Dendritic cell treated with granulocyte-macrophage colony-stimulating factor and Interleukin-4, amounts not matched to agents 40 ng/mL and 50 ng/mL, for 4 days (primary cell): Measurements from ENCODE around the gene PSAP.

ENCODE experiments used
- H3K27ac Mint-ChIP-seq: one replicate; pipeline ENCODE4 v1.8.0; 2022; ENCODE audit warnings: mild to moderate bottlenecking, mixed read lengths
- H3K27me3 Mint-ChIP-seq: one replicate; pipeline ENCODE4 v1.8.0; 2022; ENCODE audit warnings: mild to moderate bottlenecking, mixed read lengths
- H3K36me3 Mint-ChIP-seq: one replicate; pipeline ENCODE4 v1.8.0; 2022; ENCODE audit warnings: low read depth, mixed read lengths
- H3K4me1 Mint-ChIP-seq: one replicate; pipeline ENCODE4 v1.8.0; 2022; ENCODE audit warnings: low read depth, mixed read lengths
- H3K4me3 Mint-ChIP-seq: one replicate; pipeline ENCODE4 v1.8.0; 2022; ENCODE audit warnings: mild to moderate bottlenecking, moderate library complexity, mixed read lengths
- H3K9me3 Mint-ChIP-seq: one replicate; pipeline ENCODE4 v1.8.0; 2022; ENCODE audit warnings: mixed read lengths
- intact Hi-C: fragments of 100-400 bp; cut with micrococcal nuclease; formaldehyde crosslinking; loops from one replicate; pipeline ENCODE4 v1.15.0; 2022

Gene PSAP

DNA sequence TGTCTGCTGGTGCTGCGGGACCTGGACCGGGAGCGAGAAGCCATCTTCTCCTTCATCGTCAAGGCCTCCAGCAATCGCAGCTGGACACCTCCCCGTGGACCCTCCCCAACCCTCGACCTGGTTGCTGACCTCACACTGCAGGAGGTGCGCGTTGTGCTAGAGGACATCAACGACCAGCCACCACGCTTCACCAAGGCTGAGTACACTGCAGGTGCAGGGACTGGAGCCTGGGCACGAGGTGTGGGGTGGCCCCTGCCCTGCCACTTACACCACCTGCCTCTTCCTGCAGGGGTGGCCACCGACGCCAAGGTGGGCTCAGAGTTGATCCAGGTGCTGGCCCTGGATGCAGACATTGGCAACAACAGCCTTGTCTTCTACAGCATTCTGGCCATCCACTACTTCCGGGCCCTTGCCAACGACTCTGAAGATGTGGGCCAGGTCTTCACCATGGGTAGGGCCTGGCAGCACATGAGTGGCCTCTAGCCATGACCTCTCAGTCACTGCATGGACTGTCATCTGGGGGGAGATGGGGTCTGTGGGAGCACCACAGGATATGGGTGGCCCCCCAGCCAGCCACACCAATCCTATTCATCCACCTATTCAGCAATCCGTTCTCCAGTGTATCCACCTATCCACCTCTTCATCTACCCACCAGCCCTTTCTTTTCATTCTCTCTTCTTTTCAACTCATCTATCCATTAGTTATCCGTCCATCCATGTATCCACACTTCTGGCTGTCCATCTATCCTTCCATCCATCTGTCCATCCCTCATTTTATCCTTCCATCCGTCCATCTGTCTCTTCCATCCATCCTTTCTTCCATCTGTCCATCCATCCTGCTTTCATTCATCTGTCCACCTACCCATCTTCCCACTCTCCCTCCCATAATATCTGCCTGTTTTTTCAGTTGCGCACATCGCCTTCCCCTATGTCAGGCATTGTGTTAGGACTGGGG is 43.2 kb downstream of the PSAP start:
- H3K4me1 Mint-ChIP-seq, result peaks cover 54% of the 10 kb centered on the region
- H3K4me3 Mint-ChIP-seq, result no peak overlapping the region
- peak overlapping the region; percentile 74 for H3K27ac Mint-ChIP-seq
- no peaks in the 10 kb centered on the region for H3K27me3 Mint-ChIP-seq
- no peaks in the 10 kb centered on the region for H3K9me3 Mint-ChIP-seq
- peaks cover 45% of the 10 kb centered on the region for H3K36me3 Mint-ChIP-seq
- intact Hi-C loops, result no loop called here

DNA sequence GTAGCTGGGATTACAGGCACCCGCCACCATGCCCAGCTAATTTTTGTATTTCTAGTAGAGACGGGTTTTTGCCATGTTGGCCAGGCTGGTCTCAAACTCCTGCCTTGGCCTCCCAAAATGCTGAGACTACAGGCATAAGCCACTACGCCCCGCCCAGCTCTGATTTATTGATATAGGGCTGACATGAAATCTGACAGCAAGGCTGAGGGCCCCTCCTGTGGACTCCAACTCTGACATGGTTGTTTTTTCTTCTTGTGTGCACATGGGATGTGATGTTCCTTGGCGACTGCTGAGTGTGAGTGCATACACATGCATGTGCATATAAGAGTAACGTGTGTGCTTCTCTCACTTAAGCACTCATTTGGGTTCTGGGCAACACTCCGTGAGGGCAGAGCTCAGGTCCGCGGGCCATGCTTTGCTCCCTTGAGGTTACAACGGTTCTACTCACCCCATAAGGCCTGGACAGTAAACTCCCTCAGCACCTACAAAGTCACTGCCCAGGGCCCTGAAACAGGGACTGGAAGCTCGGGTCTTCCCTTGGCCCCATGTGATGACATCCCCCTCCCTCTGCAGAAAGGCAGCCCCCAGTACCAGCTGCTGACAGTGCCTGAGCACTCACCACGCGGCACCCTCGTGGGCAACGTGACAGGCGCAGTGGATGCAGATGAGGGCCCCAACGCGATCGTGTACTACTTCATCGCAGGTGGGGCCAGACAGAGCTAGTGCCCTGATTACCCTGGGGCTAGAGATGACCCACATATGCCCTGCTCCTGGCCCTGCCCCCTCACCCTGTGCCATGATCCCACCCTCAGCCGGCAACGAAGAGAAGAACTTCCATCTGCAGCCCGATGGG is 44.1 kb downstream of the PSAP start:
- H3K27ac Mint-ChIP-seq, result peak overlapping the region; percentile 74
- no peaks in the 10 kb centered on the region for H3K27me3 Mint-ChIP-seq
- H3K36me3 Mint-ChIP-seq, result peaks cover 45% of the 10 kb centered on the region
- peaks cover 63% of the 10 kb centered on the region for H3K4me1 Mint-ChIP-seq
- intact Hi-C loops, result no loop called here
- H3K9me3 Mint-ChIP-seq, result no peaks in the 10 kb centered on the region
- H3K4me3 Mint-ChIP-seq, result no peak overlapping the region

DNA sequence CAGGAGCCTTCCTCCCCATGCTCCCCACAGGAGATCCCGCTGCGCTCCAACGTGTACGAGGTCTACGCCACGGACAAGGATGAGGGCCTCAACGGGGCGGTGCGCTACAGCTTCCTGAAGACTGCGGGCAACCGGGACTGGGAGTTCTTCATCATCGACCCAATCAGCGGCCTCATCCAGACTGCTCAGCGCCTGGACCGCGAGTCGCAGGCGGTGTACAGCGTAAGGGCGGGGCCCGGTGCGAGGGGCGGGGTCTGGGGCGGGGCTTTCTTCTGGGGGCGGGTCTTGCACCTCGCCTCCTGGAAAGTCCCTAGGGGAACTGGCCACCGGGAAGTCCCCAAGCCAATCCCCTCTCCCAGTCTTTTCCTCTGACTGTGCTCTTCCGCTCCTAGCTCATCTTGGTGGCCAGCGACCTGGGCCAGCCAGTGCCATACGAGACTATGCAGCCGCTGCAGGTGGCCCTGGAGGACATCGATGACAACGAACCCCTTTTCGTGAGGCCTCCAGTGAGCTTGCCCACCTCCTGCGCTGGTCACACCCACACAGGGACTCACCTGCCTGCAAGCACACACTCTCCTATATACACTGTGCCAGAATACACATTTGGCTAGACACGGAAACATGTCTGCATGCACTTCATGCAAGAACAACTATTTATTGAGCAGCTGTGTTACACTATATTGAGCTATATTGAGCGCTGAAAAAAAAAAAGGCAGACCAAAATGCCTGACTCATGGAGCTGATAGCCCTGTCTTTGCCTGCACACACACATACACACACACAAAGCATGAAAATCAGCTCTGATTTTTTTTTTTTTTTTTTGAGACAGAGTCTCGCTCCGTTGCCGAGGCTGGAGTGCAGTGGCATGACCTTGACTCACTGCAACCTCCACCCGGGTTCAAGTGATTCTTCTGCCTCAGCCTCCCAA is 45.0 kb downstream of the PSAP start:
- no peak overlapping the region for H3K4me3 Mint-ChIP-seq
- H3K27me3 Mint-ChIP-seq, result no peaks in the 10 kb centered on the region
- intact Hi-C loops, result no loop called here
- peaks cover 71% of the 10 kb centered on the region for H3K4me1 Mint-ChIP-seq
- H3K36me3 Mint-ChIP-seq, result peaks cover 36% of the 10 kb centered on the region
- no peaks in the 10 kb centered on the region for H3K9me3 Mint-ChIP-seq
- H3K27ac Mint-ChIP-seq, result peak overlapping the region; percentile 74

DNA sequence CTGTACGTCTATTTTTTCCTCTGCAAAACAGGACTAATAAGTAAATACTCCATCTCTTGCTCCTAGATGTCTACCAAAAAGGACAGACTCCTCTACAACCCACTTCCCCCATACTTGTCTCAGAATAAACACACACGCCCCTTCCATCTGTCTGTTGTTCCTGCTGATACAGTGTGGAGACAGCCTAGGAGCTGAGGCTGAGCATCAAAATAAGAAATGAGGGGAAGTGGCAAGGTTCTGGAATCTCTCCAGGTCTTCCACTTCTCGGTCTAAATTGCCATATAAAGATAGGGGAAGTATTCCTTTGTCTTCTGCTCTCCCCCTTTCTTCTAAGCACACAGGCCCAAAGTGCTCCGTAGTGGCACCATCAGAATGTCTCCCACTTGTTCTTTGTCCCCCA is 47.0 kb downstream of the PSAP start:
- peak overlapping the region; percentile 42 for H3K27ac Mint-ChIP-seq
- H3K27me3 Mint-ChIP-seq, result no peaks in the 10 kb centered on the region
- H3K4me3 Mint-ChIP-seq, result no peak overlapping the region
- H3K9me3 Mint-ChIP-seq, result no peaks in the 10 kb centered on the region
- peaks cover 88% of the 10 kb centered on the region for H3K4me1 Mint-ChIP-seq
- peaks cover 20% of the 10 kb centered on the region for H3K36me3 Mint-ChIP-seq
- intact Hi-C loops, result no loop called here

DNA sequence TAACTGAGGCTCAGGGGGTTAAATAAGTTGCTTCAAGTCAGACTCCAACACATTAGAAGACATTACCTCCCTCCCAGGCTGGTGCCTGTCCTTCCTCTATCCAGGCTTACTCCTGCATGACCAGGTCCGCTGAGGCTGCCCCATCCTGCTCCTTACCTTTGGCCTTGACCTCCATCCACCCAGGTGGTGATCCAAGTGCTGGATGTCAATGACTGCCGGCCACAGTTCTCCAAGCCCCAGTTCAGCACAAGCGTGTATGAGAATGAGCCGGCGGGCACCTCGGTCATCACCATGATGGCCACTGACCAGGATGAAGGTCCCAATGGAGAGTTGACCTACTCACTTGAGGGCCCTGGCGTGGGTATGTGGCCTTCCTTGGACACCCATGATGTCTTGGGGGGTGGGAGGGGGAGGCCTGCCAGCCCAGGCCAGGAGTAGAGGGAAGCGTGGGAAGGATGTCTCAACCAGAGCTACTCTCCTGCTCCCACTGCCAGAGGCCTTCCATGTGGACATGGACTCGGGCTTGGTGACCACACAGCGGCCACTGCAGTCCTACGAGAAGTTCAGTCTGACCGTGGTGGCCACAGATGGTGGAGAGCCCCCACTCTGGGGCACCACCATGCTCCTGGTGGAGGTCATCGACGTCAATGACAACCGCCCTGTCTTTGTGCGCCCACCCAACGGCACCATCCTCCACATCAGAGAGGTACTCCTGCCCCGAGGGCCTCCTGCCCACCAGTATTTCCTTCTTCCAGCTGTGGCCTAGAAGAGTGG is 48.1 kb downstream of the PSAP start:
- H3K27ac Mint-ChIP-seq, result no peak overlapping the region
- peaks cover 89% of the 10 kb centered on the region for H3K4me1 Mint-ChIP-seq
- intact Hi-C loops, result no loop called here
- H3K27me3 Mint-ChIP-seq, result no peaks in the 10 kb centered on the region
- no peak overlapping the region for H3K4me3 Mint-ChIP-seq
- H3K36me3 Mint-ChIP-seq, result peaks cover 9% of the 10 kb centered on the region
- no peaks in the 10 kb centered on the region for H3K9me3 Mint-ChIP-seq

DNA sequence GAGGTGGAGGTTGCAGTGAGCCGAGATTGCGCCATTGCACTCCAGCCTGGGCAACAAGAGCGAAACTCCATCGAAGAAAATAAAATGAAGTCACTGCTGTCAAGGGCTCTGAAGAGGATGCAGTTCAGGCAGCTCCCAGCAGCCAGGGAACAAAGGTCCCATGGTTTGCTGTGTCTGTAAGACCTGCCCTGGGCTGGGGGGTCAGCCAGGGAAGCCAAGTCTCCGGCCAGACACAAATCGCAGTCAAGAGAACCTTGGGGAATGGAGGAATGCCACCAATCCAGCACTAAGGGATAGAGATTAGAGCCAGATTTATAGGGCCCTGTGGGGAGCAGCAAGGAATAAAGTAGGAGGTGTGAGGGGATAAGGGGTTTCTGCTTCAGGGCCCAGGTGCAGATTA is 48.8 kb downstream of the PSAP start:
- peaks cover 90% of the 10 kb centered on the region for H3K4me1 Mint-ChIP-seq
- H3K36me3 Mint-ChIP-seq, result peaks cover 2% of the 10 kb centered on the region
- H3K4me3 Mint-ChIP-seq, result no peak overlapping the region
- intact Hi-C loops, result no loop called here
- no peak overlapping the region for H3K27ac Mint-ChIP-seq
- no peaks in the 10 kb centered on the region for H3K9me3 Mint-ChIP-seq
- H3K27me3 Mint-ChIP-seq, result no peaks in the 10 kb centered on the region

DNA sequence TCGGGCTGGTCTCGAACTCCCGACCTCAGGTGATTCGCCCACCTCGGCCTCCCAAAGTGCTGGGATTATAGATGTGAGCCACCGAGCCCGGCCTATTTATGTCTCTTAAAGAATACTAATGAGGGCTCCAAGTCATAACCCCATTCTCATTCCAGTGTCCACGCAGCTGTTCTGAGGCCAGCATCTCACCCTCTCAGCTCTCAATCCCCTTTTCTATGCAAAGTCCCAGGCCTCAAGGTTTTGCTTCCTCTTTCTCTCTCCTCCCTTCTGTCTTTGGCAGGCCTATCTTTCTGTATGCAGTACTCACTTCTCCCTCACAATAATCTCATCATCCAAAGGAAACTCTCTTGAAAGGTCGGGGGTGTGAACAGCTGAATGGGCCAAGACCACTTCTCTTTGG is 49.7 kb downstream of the PSAP start:
- Mint-ChIP-seq H3K27me3 (no peaks in the 10 kb centered on the region), H3K27ac (no peak overlapping the region), H3K9me3 (no peaks in the 10 kb centered on the region), H3K4me1 (peaks cover 87% of the 10 kb centered on the region), H3K4me3 (no peak overlapping the region), H3K36me3 (no peaks in the 10 kb centered on the region)
- intact Hi-C loops, result no loop called here

DNA sequence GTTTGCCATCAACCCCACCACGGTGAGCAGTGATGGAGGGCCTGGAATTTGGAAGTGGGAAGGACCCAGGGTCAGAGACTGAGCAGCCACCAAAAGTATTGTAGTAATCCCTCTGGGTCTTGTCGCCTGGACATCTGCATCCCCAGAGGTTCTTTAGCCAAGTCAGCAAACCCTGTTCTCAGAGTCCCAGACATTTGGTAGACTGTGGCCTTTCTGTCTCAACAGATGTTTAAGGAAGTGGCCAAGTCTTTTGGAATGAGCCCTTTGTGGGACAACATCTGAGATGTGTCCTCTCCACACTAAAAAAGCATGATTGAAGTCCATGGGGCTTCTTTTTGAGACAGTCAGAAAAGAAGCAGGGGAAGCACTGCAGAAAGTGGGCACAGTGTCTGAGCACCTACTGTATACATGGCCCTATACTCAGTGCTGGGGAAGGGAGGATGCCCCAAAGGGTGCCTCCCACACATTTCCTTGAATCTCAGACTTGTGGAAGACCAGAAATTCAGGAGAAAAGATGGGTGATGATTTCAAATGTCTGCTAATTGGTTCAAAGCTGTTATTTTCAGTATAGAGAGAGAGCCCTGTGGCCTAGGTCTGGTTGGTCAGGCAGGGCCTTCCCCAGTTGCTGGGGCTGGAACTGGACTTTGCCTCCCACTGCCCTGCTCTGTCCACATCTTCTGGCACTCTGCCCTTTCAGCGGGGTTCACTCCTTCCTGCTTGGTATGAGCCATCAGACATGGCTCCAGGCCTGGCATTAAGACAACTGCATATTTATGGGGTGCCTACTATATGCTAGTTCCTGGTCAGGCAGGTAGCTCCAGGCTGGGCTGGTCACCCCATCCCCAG is 51.2 kb downstream of the PSAP start:
- Mint-ChIP-seq H3K9me3 (no peaks in the 10 kb centered on the region), H3K4me3 (no peak overlapping the region), H3K27me3 (peaks cover 6% of the 10 kb centered on the region), H3K36me3 (no peaks in the 10 kb centered on the region), H3K4me1 (peaks cover 73% of the 10 kb centered on the region), H3K27ac (no peak overlapping the region)
- intact Hi-C loops, result no loop called here

DNA sequence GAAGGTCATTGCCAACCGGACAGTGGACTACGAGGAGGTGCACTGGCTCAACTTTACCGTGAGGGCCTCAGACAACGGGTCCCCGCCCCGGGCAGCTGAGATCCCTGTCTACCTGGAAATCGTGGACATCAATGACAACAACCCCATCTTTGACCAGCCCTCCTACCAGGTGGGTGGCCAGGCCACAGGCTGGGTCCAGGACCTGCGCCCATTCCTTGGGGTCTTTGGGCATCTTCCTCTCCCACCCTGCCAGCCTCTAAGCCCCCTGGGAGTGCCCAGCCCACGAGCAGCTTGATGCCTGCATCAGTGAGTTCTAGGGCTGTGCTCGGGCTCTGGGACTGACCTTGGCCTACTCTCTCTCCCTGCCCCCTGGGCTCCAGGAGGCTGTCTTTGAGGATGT is 51.9 kb downstream of the PSAP start:
- H3K4me1 Mint-ChIP-seq, result peaks cover 66% of the 10 kb centered on the region
- no peaks in the 10 kb centered on the region for H3K9me3 Mint-ChIP-seq
- intact Hi-C loops, result no loop called here
- peaks cover 6% of the 10 kb centered on the region for H3K27me3 Mint-ChIP-seq
- no peak overlapping the region for H3K4me3 Mint-ChIP-seq
- H3K36me3 Mint-ChIP-seq, result no peaks in the 10 kb centered on the region
- no peak overlapping the region for H3K27ac Mint-ChIP-seq

DNA sequence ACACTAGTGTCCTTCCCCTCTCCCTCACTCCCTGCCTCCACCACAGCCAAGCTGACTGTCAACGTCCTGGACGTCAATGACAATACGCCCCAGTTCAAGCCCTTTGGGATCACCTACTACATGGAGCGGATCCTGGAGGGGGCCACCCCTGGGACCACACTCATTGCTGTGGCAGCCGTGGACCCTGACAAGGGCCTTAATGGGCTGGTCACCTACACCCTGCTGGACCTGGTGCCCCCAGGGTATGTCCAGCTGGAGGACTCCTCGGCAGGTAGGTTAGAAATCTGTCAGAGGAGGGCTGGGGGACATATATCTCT is 52.8 kb downstream of the PSAP start:
- Mint-ChIP-seq H3K36me3 (no peaks in the 10 kb centered on the region), H3K4me3 (no peak overlapping the region), H3K9me3 (no peaks in the 10 kb centered on the region), H3K4me1 (peaks cover 61% of the 10 kb centered on the region), H3K27me3 (peaks cover 10% of the 10 kb centered on the region), H3K27ac (no peak overlapping the region)
- intact Hi-C loops, result no loop called here

DNA sequence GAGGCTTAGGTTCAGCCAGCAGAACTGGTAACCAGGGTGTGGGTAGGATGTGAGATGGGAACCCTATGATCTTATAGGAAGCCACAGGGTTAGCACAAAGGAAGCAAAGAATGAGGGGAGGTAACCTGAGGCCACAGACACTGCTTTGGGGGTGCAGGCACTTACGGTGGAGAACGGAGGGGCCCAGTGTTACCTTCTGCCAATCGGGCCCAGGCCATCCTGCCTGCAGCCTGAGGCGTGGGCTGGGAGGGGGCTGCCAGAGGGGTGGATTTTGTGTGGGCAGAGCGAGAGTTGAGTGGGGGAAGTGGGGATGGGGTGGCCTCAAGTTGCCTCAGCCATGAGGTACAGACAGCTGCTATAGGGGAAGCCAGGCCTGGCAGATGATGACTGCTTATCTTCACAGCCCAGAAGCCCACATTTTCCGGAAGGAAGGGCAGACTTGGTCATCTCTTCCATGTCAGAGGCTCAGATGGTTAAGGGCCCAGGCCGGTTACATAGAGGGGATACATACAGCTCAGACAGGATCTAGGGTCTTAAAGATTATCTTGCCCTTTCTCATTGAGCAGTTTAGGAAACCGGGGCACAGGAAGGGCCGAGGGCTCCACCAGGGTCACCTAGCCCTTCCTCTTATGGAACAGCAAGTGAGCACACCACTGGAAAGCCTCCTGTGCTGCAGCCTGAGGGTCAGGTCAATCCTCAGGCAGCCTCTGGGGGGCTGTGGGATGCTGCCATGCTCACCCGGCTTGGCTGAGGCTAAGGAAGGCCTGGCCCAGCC is 53.3 kb downstream of the PSAP start:
- no peaks in the 10 kb centered on the region for H3K36me3 Mint-ChIP-seq
- H3K4me3 Mint-ChIP-seq, result no peak overlapping the region
- intact Hi-C loops, result no loop called here
- H3K4me1 Mint-ChIP-seq, result peaks cover 57% of the 10 kb centered on the region
- H3K27ac Mint-ChIP-seq, result no peak overlapping the region
- peaks cover 13% of the 10 kb centered on the region for H3K27me3 Mint-ChIP-seq
- no peaks in the 10 kb centered on the region for H3K9me3 Mint-ChIP-seq
